ENCODE measurements around the gene REX1BD. TPM values are rescaled to one million over a fixed set of nuclear protein-coding genes. Genes with fewer than 3 reads are reported as not detected.
"Not testable (repeated sequence)": the region's sequence is repeated elsewhere in the genome, so short reads cannot be mapped to it uniquely, and the experiment has no call there.

REX1BD gene
- 10 to 100 TPM; 46.2 to 59.5 TPM for total RNA-seq

DNA sequence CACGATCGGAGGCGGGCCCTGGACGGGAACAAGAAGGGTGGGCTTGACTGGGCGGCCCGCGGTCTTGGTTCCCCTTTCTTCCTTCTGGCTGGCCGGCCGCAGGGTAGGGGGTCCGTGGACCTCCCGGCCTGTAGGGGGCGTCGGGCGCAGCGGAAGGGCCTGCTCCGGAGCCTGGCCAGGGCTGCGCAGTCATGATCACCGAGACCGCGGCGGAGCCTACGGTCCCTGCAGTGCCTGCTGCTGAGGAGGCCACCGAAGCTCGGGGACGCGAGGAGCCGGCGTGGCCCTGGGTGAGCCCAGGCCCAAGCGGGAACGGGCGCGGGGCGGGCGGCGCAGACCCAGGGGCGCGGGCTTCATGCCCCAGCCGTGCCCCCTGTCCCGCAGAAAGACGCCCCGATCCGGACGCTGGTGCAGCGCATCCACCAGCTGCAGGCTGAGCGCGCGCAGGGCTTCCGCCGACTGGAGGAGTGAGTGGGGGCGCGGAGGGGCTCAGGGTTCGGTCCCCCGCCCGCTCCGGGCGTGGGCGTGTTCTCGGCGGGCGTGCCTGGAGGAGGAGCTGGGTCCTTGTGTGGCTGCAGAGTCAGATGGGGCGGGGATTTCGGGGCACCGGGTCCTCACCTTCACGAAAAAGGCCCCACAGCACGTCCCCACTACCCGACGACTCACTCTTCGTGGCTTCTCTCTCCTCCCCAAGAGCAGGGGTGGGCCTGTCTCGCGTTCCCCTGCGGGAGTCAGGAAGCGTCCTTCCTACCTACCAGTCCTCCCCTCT, at the start of gene REX1BD:
Gene REX1BD, plus strand, starts transcription at position 188 of the 769 bp plus-strand sequence. Its CDS starts 4 bp downstream, at position 192.
- ATAC-seq (replicated peaks in 1 of 2), result peak; percentile 88 to 89
- peak; percentile 91 for DNase-seq
- H3K27ac Mint-ChIP-seq, result peak within 1 kb of the TSS; percentile 75
- peaks cover 0 to 2% of the 10 kb centered on the region in 2 donors for H3K36me3 Mint-ChIP-seq (ENCODE audit: insufficient read depth in 2 of 2)
- H3K27me3 Mint-ChIP-seq (ENCODE audit: low read depth), result no peaks in the 10 kb centered on the region
- H3K4me1 Mint-ChIP-seq (ENCODE audit: low read depth), result peaks cover 53% of the 10 kb centered on the region
- H3K9me3 Mint-ChIP-seq, result no peaks in the 10 kb centered on the region
- H3K4me3 Mint-ChIP-seq, result peak within 1 kb of the TSS; percentile 88 to 90

DNA sequence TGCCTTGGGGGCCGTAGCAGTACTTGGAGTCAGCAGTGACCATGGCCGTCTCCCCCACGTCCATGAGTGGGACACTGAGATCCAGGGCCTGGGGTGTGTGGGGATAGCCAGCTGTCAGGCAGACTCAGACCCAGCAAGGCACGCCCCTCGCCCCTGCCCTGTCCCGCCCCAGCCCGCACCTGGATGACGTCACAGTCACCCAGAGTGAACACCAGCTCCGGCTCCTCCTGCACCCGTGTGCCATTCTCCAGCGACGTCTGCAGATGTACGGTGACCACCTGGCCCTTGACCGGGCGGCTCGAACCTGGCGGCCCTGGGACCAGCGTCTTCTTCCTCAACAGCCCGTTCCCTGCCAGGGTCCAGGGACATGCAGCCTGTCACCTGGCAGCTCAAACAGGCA, 49.2 kb upstream of the REX1BD start:
- H3K36me3 Mint-ChIP-seq (ENCODE audit: insufficient read depth in 2 of 2), result peaks cover 0 to 14% of the 10 kb centered on the region in 2 donors
- H3K4me1 Mint-ChIP-seq (ENCODE audit: low read depth), result peaks cover 24% of the 10 kb centered on the region
- no peak overlapping the region for H3K27ac Mint-ChIP-seq

DNA sequence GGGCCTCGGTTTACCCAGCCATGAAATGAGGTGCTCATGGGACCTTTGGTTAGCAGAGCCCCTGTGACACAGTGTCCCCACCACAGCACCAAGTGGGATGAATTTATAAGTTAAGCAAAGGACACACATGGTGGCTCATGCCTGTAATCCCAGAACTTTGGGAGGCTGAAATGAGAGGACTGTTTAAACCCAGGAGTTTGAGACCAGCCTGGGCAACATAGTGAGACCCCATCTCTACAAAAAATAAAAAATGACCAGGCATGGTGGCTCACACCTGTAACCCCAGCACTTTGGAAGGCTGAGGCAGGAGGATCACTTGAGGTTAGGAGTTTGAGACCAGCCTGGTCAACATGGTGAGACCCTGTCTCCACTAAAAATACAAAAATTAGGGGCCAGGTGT, 48.4 kb upstream of the REX1BD start:
- H3K9me3 Mint-ChIP-seq; DNase-seq; H3K27me3 Mint-ChIP-seq (ENCODE audit: low read depth); H3K4me3 Mint-ChIP-seq; H3K27ac Mint-ChIP-seq; ATAC-seq (replicated peaks in 1 of 2): not testable (repeated sequence)
- H3K4me1 Mint-ChIP-seq (ENCODE audit: low read depth), result peaks cover 32% of the 10 kb centered on the region
- H3K36me3 Mint-ChIP-seq (ENCODE audit: insufficient read depth in 2 of 2), result peaks cover 0 to 14% of the 10 kb centered on the region in 2 donors

More for the DNA sequence above, 49.2 kb upstream of the REX1BD start:
- no peak overlapping the region for H3K4me3 Mint-ChIP-seq
- no peaks in the 10 kb centered on the region for H3K27me3 Mint-ChIP-seq (ENCODE audit: low read depth)
- ATAC-seq (replicated peaks in 1 of 2) (no peak), DNase-seq (no peak)
- H3K9me3 Mint-ChIP-seq, result no peaks in the 10 kb centered on the region

DNA sequence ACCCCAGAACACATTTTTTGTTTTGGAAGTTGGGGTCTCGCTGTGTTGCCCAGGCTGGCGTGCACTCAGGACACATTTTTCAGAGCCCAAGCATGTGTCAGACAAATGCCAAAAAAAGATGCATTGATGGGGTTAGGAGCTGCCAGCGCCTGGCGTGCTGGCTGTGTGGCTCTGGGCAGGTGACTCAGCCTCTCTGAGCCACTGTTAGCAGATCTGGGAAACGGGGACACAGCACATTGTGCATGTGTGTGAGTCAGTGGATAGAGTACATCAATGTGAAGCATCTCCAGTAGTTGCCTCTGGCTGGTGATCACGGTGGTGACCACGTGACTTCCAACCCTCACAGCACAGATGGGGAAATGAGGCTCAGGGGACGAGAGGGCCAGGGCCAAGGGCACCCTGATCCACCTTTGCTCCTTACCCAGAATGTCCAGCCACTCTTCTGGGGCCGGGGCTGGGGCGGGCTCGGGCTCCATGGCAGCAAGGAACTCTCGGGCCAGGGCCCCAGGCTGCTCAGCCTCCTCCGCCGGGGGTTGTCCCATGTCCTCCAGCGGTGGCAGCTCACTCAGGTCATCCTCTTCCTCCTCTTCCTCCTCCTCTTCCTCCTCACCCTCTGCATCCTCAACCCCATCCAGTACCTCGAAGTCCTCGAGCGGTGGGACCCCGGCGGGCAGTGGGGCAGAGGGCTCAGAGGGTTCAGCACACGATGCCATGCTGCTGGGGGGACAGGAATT, 47.2 kb upstream of the REX1BD start:
- Mint-ChIP-seq H3K4me3 (peak overlapping the region; percentile 90 to 93), H3K27me3 (ENCODE audit: low read depth) (no peaks in the 10 kb centered on the region)
- no peak for ATAC-seq (replicated peaks in 1 of 2)

DNA sequence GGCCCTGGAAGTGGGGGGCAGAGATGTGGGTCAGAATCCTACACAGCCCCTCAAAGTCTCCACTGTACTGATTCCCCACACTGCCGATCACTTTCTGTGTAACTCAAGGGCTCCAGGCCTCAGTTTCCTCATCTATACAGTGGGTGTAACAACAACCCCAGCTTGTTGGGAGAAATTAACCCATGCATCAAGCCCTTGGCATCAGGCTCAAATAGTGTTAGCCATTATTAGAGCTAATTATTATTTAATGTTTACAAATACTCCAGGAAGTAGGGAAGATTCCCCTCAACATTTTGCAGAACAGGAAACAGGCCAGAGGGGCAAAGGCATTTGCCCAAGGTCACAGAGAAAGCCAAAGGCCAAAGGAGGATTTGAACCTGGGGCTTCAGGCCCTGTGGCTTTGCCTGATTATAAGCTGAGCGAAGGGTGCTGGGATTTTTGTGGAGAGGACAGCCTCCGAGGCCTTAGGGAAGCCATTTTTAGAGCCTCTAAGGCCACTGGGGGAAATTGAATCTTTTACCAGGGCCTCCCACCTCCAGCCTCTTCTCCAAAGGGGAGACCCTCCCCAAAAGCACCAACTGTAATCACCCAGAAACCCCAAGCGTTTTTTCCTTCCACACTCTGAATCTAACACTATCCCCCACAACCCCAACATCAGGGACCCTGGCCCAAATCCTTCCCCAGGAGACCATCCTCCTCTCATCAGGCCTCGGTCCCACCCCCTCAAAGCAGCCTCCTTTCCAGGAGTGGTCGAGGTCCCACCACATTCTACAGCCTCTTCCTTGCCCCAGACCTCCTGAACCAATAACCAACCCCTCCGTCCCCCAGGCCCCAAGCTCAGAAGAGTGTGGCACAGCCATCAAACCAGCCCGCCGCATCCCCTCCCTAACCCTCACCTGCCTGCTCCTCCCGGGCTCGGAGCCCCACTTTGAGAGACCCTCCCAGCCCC, 46.3 kb upstream of the REX1BD start:
- DNase-seq (peak; percentile 23 to 25), ATAC-seq (replicated peaks in 1 of 2) (no peak)
- H3K27me3 Mint-ChIP-seq (ENCODE audit: low read depth), result no peaks in the 10 kb centered on the region
- peaks cover 0 to 8% of the 10 kb centered on the region in 2 donors for H3K36me3 Mint-ChIP-seq (ENCODE audit: insufficient read depth in 2 of 2)
- no peaks in the 10 kb centered on the region for H3K9me3 Mint-ChIP-seq
- peak overlapping the region; percentile 90 to 93 for H3K4me3 Mint-ChIP-seq
- peak overlapping the region; percentile 95 for H3K27ac Mint-ChIP-seq
- peaks cover 34% of the 10 kb centered on the region for H3K4me1 Mint-ChIP-seq (ENCODE audit: low read depth)

More for the DNA sequence above, 47.2 kb upstream of the REX1BD start:
- Mint-ChIP-seq H3K9me3 (no peaks in the 10 kb centered on the region), H3K27ac (peak overlapping the region; percentile 95), H3K36me3 (ENCODE audit: insufficient read depth in 2 of 2) (peaks cover 0 to 12% of the 10 kb centered on the region in 2 donors), H3K4me1 (ENCODE audit: low read depth) (peaks cover 34% of the 10 kb centered on the region)
- DNase-seq, result no peak

DNA sequence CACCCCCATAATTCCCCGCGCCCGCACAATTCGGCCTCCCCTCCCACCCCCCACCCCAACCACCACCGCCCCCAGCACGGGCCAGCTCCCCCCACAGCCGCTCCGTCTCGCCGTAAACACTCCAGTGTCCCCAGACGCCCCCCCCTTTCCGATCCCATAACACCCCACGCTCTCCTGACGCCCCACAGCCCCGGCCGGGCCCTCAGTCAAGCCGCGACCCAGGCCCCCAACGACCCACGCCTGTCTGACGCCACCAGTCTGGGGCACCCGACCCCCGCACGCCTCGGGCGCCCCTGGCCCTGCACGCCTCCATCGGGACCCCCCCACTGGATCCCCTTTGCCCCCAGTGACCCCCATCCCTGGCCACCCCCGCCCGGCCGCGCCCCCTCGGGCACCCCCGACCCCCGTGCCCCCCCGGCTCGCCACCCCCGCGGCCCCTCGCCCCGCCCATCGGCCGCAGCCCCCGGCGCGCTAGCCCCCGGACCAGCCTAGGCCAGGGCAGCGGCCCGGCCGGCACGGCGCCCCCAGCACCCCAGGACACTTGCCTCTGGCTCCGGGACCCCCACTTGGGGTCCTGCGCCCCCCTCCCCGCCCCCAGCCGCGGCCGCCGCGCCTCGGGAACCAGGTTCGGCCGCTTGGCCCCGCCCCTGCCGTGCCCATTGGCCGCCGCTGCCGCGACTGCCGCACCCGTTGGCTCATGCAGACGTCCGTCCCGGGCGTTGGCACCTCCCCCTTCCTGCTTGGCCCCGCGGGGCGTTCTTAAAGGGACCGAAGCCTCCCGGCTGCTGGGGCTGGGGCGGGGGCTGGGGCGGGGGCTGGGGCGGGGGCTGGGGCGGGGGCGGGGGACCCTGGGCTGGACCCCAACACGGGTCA, 45.4 kb upstream of the REX1BD start, which contains the start of gene FKBP8:
Gene FKBP8, minus strand, starts transcription at position 633 of the 873 bp plus-strand sequence. CDS start 1,603 bp downstream, outside the sequence.
- peak; percentile 94 to 96 for ATAC-seq (replicated peaks in 1 of 2)
- H3K36me3 Mint-ChIP-seq (ENCODE audit: insufficient read depth in 2 of 2), result peaks cover 0 to 8% of the 10 kb centered on the region in 2 donors

DNA sequence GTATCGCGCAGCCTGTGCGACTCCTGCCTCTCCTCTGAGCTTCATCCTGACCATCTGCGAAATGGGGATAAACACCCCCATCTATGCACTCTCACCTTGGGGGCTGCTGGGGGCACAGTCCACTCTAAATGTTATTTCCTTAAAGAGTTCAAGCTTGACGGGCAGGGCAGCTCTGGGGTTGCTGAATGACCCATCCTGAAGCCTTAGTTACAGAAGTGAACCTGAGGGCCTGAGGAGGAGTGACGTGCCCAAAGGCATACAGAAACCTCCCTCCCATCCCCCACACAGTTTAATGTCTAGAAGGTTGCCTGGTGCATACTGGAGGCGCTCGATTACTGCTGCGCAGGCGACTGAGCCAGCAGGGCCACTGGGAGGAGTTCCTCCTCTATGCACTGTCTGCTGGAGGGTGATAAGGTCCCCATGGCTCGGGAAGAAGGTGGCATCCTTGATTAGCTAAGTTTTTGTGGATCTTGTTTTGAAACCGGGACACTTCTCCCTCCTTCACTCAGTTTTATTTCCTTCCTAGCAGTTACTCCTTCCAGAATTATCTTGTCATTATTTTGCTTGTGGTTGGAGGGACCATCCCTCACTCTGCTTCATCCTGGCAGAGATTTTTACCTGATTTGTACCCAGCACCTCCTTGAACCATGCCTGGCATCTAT, 44.7 kb upstream of the REX1BD start:
- Mint-ChIP-seq H3K4me3 (peak overlapping the region; percentile 91 to 96), H3K36me3 (ENCODE audit: insufficient read depth in 2 of 2) (peaks cover 0 to 8% of the 10 kb centered on the region in 2 donors), H3K27ac (peak overlapping the region; percentile 93), H3K9me3 (no peaks in the 10 kb centered on the region), H3K4me1 (ENCODE audit: low read depth) (peaks cover 34% of the 10 kb centered on the region), H3K27me3 (ENCODE audit: low read depth) (no peaks in the 10 kb centered on the region)
- DNase-seq (peak; percentile 88 to 89), ATAC-seq (replicated peaks in 1 of 2) (peak; percentile 87 to 89)

More for the DNA sequence above, 45.4 kb upstream of the REX1BD start, which contains the start of gene FKBP8:
- peak within 1 kb of the TSS; percentile 95 for H3K27ac Mint-ChIP-seq
- peak within 1 kb of the TSS; percentile 91 to 96 for H3K4me3 Mint-ChIP-seq
- no peaks in the 10 kb centered on the region for H3K27me3 Mint-ChIP-seq (ENCODE audit: low read depth)
- peaks cover 34% of the 10 kb centered on the region for H3K4me1 Mint-ChIP-seq (ENCODE audit: low read depth)
- DNase-seq, result peak; percentile 96 to 97
- no peaks in the 10 kb centered on the region for H3K9me3 Mint-ChIP-seq

DNA sequence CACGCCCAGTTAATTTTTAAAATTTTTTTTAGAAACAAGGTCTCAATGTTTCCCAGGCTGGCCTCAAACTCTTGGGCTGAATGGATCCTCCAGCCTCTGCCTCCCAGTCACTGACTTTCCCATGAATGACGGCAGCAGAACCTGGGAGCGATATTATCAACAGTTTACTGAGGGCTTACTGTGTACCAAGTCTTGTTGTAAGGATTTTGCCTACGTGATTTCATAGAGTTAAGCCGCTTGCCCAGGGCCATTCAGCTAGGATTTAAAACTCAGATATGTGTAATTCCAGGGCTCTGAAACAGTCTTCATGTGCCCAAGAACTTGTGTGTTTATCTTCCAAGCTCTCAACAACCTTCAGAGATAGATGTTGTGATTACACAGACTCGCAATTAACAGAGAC, 37.0 kb upstream of the REX1BD start:
- ATAC-seq (replicated peaks in 1 of 2) (no peak), DNase-seq (no peak)
- Mint-ChIP-seq H3K27me3 (ENCODE audit: low read depth) (no peaks in the 10 kb centered on the region), H3K36me3 (ENCODE audit: insufficient read depth in 2 of 2) (no peaks in the 10 kb centered on the region), H3K9me3 (no peaks in the 10 kb centered on the region), H3K4me1 (ENCODE audit: low read depth) (peaks cover 4% of the 10 kb centered on the region), H3K27ac (no peak overlapping the region), H3K4me3 (no peak overlapping the region)

DNA sequence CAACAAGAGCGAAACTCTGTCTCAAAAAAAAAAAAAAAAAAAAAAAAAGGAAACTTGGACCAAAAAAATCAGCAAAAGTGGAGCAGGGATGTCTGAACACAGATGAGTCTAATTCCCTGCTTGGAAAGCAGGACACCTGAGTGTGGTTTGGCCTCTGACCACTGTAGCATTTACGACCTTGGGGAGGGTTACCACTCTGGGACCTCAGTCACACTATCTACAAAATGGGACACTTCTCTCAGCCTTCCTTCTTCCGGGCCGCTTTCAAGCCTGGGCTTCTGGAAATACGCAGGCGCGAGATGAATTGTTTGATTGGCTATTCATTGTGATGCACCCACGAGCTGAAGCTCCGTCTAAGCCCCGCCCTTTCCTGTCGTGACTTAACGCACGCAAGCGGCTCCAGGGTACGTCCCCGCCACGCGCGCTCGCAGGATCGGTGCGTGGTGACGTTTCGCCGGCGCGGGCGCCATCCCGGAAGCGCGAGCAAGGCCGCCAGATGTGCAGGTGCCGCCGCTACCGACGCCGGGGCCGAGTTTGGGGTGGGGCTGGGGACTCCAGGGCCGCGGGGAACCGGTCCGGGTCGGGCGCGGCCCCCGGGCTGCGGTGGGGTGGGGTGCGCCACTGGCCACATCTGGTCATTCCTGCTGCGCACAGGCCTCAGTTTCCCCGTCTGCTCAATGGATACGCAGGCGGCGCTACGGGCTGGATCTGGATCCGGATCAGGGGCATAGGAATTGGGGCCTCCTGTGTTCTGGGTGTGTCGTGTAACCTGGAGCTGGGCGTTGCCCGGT, 31.0 kb upstream of the REX1BD start, which contains the start of gene KXD1:
Gene KXD1, plus strand, starts transcription at position 460 of the 791 bp plus-strand sequence. CDS start 4,187 bp downstream, outside the sequence.
- Mint-ChIP-seq H3K4me1 (ENCODE audit: low read depth) (peaks cover 29% of the 10 kb centered on the region), H3K27ac (peak within 1 kb of the TSS; percentile 95), H3K4me3 (peak within 1 kb of the TSS; percentile 91 to 93), H3K36me3 (ENCODE audit: insufficient read depth in 2 of 2) (peaks cover 5 to 8% of the 10 kb centered on the region in 2 donors), H3K9me3 (no peaks in the 10 kb centered on the region), H3K27me3 (ENCODE audit: low read depth) (no peaks in the 10 kb centered on the region)
- DNase-seq (peak; percentile 98 to 99), ATAC-seq (replicated peaks in 1 of 2) (peak; percentile 99 to 100)

DNA sequence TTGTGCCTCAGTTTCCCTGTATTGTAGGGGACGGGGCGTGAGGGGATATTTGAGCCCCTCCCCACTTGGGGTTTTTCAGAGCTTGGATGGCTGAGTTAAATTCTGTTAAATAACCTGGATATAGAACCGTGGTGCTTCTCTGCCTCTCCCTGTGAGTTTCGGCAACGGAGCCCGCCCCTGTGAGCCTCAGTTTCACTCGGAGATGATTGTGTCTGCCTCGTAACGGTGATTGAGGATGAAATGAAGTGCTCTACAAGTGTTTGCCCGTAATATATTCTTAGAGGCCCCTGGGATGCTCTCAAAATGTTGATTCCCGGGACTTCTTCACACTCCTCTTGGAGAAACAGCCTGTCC, 30.4 kb upstream of the REX1BD start:
- no peaks in the 10 kb centered on the region for H3K9me3 Mint-ChIP-seq
- peak in 1 of 2 donors; percentile 20 for DNase-seq

More for the DNA sequence above, 30.4 kb upstream of the REX1BD start:
- Mint-ChIP-seq H3K27ac (peak overlapping the region; percentile 95), H3K4me1 (ENCODE audit: low read depth) (peaks cover 29% of the 10 kb centered on the region), H3K27me3 (ENCODE audit: low read depth) (no peaks in the 10 kb centered on the region), H3K4me3 (peak overlapping the region; percentile 91 to 93), H3K36me3 (ENCODE audit: insufficient read depth in 2 of 2) (peaks cover 5 to 10% of the 10 kb centered on the region in 2 donors)
- no peak for ATAC-seq (replicated peaks in 1 of 2)

All from activated T-cell treated with anti-CD3 and anti-CD28 coated beads, Interleukin-2, amount 50 U/mL, for 72 hours (primary cell).